D721Med (cell line): ENCODE results near the gene MARCHF3.
"Not testable (repeated sequence)": the region's sequence is repeated elsewhere in the genome, so short reads cannot be mapped to it uniquely, and the experiment has no call there.

Source experiments
- DNase-seq: peaks from one replicate; pipeline ENCODE4 v3.0.0; 2011; ENCODE audit warnings: low spot score; ENCODE audit not compliant: insufficient read length
- FAIRE-seq: peaks from 2 replicates; lab custom pipeline; 2011; peaks lifted over from hg19 to GRCh38; lab: Jason Lieb, UNC
- TF ChIP-seq, protein P1 (sequence below): IDR thresholded peaks from 2 replicates; pipeline ENCODE4 v1.5.1; 2012; ENCODE audit warnings: mild to moderate bottlenecking, control low read depth; ENCODE audit not compliant: insufficient read depth; ENCODE audit errors: missing control alignments

Gene MARCHF3

DNA sequence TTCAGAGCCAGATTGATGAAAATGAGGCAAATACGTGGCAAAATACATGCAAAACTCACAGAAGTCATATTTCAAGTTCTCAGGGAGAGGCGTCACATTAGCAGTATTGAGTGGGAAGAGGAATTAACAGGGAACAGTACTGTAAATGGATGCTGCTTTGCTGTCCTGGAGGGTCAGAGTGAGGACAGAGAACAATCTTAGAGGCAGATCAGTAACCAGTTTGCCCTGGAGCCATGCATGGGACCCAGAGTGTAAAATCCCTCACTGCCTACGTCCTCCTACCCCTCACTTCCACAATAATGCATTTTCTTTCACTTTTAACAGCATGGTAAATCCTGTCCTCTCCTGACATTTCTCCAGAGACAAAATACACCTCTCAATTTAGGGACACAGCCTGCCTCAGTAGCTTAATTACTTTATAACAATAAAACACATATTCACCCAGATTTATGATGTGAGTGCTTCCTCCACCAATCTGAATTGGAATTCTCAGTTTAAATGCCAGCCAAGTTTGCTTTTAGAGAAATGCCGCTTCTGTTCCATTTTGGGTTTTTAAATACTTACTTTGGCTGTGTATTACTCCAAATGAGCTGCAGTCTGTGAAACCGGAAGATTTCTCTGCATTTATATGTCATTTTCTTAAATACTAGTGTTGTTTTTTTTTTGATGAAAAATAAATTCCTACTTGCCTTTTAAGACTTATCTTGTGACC, 183.5 kb downstream of the MARCHF3 start:
- TF ChIP-seq, protein P1, sequence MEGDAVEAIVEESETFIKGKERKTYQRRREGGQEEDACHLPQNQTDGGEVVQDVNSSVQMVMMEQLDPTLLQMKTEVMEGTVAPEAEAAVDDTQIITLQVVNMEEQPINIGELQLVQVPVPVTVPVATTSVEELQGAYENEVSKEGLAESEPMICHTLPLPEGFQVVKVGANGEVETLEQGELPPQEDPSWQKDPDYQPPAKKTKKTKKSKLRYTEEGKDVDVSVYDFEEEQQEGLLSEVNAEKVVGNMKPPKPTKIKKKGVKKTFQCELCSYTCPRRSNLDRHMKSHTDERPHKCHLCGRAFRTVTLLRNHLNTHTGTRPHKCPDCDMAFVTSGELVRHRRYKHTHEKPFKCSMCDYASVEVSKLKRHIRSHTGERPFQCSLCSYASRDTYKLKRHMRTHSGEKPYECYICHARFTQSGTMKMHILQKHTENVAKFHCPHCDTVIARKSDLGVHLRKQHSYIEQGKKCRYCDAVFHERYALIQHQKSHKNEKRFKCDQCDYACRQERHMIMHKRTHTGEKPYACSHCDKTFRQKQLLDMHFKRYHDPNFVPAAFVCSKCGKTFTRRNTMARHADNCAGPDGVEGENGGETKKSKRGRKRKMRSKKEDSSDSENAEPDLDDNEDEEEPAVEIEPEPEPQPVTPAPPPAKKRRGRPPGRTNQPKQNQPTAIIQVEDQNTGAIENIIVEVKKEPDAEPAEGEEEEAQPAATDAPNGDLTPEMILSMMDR: no peak
- FAIRE-seq (peak; percentile 78), DNase-seq (no peak)

DNA sequence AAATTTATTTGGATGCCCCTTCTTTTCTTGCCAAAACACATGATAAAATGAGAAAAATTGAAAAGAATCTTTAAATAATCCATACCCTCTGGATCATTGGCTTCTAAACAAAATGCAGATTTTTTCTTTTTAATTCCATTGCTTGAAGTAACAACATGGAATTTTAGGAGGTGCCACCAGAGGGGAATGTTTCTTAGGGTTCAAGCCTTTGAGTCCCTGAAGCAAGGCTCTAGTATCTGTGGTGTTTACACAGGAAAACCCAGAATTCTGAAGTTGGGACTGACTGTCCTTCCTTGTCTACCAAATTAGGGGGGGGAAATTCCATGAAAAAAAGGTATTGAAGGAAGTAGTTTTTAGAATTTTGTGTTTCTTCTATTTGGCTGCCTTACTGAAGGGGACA, 184.0 kb downstream of the MARCHF3 start:
- DNase-seq (no peak), FAIRE-seq (no peak)
- TF ChIP-seq, protein P1: no peak

DNA sequence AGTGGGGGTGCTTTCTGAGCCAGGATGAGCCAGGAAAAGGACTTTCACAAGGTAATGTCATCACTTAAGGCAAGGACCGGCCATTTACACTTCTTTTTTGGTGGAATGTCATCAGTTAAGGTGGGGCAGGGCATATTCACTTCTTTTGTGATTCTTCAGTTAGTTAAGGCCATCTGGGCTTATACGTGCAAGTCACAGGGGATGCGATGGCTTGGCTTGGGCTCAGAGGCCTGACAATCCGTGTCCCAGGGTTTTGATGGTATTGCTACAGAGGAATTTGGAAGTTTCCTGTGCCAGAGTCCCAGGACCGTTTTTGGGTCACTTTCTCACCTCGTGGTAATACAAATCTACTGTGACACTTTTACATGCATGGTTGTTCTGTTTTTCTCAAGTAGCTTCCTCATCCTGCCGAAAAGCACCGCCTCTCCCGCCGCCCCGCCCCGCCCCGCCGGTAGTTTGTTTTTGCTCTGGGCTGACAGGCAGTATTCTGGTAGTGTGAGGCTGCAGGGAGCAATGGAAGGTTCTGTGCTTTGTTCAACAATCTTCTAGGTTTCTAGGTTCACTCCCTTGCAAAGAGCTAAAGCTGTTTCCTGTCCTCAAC, 184.8 kb downstream of the MARCHF3 start:
- not testable (repeated sequence) for FAIRE-seq, DNase-seq

DNA sequence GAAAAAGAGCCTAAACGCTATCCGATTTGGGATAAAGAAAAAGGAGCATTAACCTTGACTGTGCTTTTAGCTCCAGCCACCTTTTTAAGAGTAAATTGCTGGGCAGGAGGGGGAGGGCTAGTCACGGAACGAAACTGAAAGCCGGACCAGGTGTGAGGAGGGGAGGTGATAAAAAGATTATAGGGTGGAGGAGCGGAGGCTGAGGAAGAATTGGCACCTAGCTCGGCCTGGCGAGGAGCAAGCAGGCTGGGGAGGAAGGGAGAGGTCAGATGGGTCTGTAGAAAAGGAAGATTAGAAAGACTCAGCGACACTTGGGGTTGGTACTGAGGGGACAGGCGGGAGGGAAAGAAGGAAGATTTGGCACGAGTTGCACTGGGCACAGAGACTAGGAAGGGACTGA, 187.0 kb downstream of the MARCHF3 start:
- not testable (repeated sequence) for FAIRE-seq, DNase-seq

DNA sequence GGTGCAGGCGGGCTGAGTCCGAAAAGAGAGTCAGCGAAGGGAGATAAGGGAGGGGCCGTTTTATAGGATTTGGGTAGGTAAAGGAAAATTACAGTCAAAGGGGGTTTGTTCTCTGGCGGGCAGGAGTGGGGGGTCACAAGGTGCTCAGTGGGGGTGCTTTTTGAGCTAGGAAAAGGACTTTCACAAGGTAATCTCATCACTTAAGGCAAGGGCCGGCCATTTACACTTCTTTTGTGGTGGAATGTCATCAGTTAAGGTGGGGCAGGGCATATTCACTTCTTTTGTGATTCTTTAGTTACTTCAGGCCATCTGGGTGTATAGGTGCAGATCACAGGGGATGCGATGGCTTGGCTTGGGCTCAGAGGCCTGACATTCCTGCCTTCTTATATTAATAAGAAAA, 191.0 kb downstream of the MARCHF3 start:
- DNase-seq, FAIRE-seq: not testable (repeated sequence)

DNA sequence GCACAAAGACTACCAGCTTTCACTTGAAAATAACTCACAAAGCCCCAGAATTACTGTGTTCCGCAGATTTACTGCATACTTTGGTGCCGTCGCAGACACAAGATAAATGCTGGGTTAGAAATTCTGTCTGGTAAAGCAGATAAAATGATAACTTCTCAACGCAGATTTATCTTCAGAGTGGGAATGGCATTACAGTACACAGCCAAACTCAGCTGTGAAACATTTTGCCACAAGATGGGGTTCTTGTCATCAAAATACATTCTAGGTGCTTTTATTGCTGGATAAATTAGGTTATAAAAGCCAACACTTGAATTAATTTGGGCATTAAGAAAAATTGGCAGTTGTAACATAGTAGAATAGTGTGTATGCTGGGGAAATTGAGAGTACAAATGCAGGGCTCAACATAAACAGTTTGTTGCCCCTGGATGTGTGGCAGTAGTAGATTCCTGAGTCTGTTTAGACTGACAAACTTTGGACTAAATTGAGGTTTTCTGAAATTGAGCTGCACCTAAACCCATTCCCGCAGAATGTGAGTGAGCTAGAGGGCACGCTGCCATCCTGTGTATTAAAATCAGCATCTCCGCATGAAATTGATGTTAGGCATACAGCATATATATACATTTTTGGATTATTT, 192.3 kb downstream of the MARCHF3 start:
- no peak for DNase-seq
- TF ChIP-seq, protein P1: peak; percentile 34
- no peak for FAIRE-seq

DNA sequence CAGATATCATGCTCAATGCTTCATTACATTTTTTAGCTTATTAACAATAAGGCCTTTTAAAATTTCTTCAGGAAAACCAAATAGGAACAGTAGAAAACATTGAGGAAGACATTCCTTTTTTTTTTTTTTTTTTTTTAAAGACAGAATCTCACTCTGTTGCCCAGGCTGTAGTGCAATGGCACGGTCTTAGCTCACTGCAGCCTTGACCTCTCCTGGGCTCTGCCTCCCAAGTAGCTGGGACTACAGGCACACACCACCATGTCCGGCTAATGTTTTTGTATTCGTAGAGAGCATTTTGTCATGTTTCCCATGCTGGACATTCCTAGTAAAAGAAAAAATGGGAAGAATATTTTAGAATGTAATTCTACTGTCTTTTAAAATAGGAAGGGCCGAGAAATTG, 193.1 kb downstream of the MARCHF3 start:
- DNase-seq (no peak), FAIRE-seq (no peak)
- TF ChIP-seq, protein P1: no peak

DNA sequence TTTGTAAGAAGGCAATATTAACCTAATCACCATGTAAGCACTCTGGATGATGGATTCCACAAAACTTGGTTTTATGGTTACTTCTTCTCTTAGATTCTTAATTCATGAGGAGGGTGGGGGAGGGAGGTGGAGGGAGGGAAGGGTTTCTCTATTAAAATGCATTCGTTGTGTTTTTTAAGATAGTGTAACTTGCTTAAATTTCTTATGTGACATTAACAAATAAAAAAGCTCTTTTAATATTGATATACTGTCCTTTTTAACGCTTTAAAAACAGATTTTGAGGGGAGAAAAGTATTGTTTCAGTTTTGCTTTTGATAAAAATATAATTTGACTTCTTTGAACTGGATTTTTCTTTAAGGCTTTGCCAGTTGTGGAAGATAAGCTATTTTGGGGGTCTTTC, 193.6 kb downstream of the MARCHF3 start:
- TF ChIP-seq, protein P1: no peak
- DNase-seq (no peak), FAIRE-seq (no peak)
